Stimulated activated naive CD8-positive, alpha-beta T cell treated with anti-CD3 and anti-CD28 coated beads, Interleukin-15, Interleukin-2, amounts not matched to agents 100 U/mL and 50 U/mL, for 24 hours (primary cell): Measurements from ENCODE around the gene GRM3.

Source experiments
- ATAC-seq: fragments of 150-1000 bp; cut with Tn5 transposase; one replicate; pipeline ENCODE4 v1.10.0; 2021
- DNase-seq: peaks from one replicate; pipeline ENCODE4 v3.0.0; 2021

The GRM3 gene

DNA sequence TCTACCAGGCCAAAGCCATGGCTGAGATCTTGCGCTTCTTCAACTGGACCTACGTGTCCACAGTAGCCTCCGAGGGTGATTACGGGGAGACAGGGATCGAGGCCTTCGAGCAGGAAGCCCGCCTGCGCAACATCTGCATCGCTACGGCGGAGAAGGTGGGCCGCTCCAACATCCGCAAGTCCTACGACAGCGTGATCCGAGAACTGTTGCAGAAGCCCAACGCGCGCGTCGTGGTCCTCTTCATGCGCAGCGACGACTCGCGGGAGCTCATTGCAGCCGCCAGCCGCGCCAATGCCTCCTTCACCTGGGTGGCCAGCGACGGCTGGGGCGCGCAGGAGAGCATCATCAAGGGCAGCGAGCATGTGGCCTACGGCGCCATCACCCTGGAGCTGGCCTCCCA, 142.7 kb downstream of the GRM3 start:
- ATAC-seq (no peak), DNase-seq (no peak)

- DNase-seq (no peak), ATAC-seq (no peak)
These were observed 145.2 kb downstream of the GRM3 start for GRCh38 chr7:86788948-86789347.

- DNase-seq (no peak), ATAC-seq (no peak)
These were observed 146.7 kb downstream of the GRM3 start for GRCh38 chr7:86790383-86790782.

GRCh38 chr7:86792260-86792659, 148.6 kb downstream of the GRM3 start:
- ATAC-seq (no peak), DNase-seq (no peak)

GRCh38 chr7:86793136-86793535, 149.4 kb downstream of the GRM3 start:
- DNase-seq = no peak
- ATAC-seq = no peak

DNA sequence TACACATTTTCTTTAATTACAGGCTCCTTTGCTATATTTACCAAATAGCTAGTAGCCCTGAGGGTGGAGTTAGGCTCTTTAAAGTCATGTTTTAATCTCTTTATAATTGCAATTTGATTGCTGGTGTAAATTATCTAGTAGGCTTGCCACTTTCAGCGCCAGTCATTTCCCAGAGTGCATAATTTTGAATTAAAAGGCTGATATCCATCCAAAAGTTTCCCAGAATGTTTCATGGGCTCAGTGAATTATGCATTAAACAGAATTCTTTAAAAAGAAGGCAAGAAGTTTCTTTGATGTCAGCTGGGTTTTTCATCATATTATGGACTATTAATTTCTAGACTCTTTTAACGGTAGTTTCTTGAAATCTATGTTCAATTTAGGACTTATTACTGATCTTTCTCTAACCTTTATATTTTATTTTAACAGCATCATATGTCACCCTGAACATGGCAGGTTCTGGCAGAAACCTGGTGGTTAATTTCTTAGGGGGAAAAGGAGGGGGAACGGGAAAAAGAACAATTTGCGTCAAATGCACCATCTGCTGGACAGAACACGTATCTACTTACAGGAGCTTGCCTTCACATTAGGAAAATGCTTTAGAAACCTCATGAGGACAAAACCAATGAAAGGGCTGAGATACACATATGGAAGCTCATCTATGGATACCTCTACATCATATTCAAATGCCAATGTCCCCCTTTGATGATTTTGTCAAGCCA, 171.1 kb downstream of the GRM3 start:
- DNase-seq (no peak), ATAC-seq (no peak)

- ATAC-seq = no peak
These were observed 171.8 kb downstream of the GRM3 start for GRCh38 chr7:86815556-86815955.

DNA sequence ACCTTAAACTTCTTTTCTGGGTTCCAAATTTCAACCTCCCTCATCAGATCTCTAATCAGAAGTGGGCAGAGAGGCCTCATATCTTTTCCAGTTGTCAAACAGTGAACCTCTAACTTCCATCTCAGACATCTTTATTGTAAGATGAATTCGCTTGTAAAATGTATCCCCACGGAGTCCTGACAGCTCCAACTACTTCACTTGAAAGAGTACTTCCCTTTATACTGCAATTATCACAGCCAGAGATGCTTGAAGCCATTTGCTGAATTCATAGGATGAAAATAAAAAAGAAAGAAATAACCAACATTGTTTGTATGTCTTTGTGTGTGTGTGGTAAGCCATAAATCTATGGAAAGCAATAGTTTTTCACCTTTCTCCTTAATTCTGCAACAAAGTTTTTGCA, 175.2 kb downstream of the GRM3 start:
- DNase-seq (no peak), ATAC-seq (no peak)

More at GRCh38 chr7:86815556-86815955, 171.8 kb downstream of the GRM3 start:
- no peak for DNase-seq

GRCh38 chr7:86823769-86824168, 180.1 kb downstream of the GRM3 start:
- no peak for ATAC-seq

DNA sequence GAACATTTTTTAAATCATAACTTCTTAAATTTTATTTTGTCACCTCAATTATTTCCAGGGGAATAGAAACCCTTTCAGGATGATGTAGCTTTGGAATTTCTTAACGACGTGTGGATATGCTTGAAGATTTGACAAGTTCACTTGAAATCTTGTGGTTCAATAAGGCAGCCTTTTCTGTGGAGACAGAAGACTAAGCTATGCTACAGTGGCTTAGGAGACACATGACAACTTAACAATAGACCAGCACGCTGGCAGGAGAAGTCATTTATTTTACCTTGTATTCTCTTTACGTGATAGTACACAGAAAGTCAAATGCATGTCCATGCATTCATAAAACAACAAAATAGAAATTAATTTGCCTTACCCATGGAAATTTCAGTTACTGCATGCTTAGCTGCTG, 181.6 kb downstream of the GRM3 start:
- ATAC-seq = no peak
- DNase-seq = no peak

More at GRCh38 chr7:86823769-86824168, 180.1 kb downstream of the GRM3 start:
- DNase-seq = no peak

- DNase-seq = no peak
- no peak for ATAC-seq
These were observed 183.2 kb downstream of the GRM3 start for GRCh38 chr7:86826948-86827347.

DNA sequence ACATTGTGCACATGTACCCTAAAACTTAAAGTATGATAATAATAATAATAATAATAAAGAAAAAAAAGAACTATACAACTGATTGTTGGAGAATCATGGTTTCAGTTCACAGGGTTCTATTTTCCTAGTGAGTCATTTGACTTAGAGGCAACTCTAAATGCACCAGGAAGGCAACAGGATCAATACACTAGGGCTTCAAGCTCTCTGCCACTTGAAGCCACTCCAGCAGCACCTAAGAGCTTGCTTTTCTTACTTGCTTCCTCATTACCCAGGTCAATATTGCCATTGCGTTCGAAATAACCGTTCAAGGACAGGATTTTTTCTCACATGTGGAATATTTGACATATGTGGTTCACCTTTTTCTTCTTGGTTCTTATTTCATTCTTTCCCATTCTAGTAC, 189.7 kb downstream of the GRM3 start:
- no peak for DNase-seq
- no peak for ATAC-seq

GRCh38 chr7:86837235-86837634, 193.5 kb downstream of the GRM3 start:
- ATAC-seq = no peak
- no peak for DNase-seq

DNA sequence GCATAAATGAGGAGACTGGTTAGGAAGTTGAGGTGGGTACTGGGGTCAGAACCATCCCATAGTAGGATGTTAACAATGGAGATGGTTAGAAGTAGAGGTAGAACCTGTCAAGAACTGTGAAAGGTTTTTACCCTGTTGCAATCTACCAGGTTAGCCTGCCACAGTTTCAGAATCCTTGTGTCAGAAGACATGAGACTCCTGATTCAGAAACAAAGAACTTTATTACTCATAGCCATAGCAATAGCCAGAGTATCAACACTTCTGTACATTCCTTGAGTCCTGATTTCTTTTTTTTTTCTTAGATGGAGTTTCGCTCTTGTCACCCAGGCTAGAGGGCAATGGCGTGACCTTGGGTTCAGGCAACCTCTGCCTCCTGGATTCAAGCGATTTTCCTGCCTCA, 200.9 kb downstream of the GRM3 start:
- no peak for ATAC-seq
- no peak for DNase-seq

GRCh38 chr7:86846494-86847190, 202.9 kb downstream of the GRM3 start:
- no peak for DNase-seq
- ATAC-seq = no peak

- no peak for ATAC-seq
- no peak for DNase-seq
These were observed 204.5 kb downstream of the GRM3 start for GRCh38 chr7:86848226-86848625.

- DNase-seq (no peak), ATAC-seq (no peak)
These were observed 207.9 kb downstream of the GRM3 start for GRCh38 chr7:86851566-86851965.

DNA sequence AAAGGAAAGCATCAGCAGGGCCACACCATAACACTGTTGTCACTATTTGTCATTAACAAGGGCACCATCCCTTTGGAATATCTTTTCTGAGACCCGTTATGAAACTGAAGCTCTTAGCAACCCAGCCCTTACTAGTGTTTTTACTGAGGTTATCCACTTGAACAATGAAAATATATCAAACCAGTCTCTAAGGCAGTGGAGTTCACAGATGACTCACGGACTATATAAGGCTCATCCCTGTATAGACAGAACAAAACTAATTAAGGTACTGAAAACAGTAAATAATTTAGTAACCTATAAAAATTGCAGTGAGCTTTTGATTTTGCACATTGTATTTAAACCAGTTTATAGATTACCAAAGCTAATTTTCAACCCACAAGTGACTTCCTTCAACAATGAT, 219.7 kb downstream of the GRM3 start:
- ATAC-seq = no peak
- no peak for DNase-seq

GRCh38 chr7:86867163-86867762, 223.6 kb downstream of the GRM3 start:
- ATAC-seq (no peak), DNase-seq (no peak)

DNA sequence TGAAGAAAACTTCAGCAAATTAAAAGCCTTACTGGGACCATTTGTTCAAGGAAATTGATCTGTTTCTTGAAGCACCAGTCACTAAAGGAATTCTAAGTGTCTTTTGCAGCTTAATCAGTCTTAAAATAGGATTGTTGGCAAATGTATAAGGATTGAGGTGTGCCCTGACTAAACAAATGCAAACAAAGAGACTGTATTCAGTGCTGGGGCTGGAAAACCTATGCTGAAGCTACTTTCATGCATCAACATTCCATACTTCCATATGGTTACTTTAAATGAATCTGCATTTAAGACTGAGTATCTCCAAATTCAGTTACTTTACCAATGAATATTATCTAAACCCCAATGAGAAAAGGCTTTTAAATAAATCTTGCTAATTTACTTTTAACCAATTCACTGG, 232.4 kb downstream of the GRM3 start:
- ATAC-seq (no peak), DNase-seq (no peak)

- no peak for ATAC-seq
These were observed 240.4 kb downstream of the GRM3 start for GRCh38 chr7:86884152-86884551.

GRCh38 chr7:86889501-86889900, 245.8 kb downstream of the GRM3 start:
- no peak for ATAC-seq
- no peak for DNase-seq

More at GRCh38 chr7:86884152-86884551, 240.4 kb downstream of the GRM3 start:
- no peak for DNase-seq

- ATAC-seq (no peak), DNase-seq (no peak)
These were observed 254.5 kb downstream of the GRM3 start for GRCh38 chr7:86898171-86898570.

GRCh38 chr7:86900886-86901285, 257.2 kb downstream of the GRM3 start:
- no peak for ATAC-seq
- no peak for DNase-seq
